GM21786 (cell line): ENCODE results near the gene C6orf132.
"Not testable (repeated sequence)": the region's sequence is repeated elsewhere in the genome, so short reads cannot be mapped to it uniquely, and the experiment has no call there.

Experiments used
- ATAC-seq: cut with Tn5 transposase; IDR thresholded peaks from one replicate; pipeline ENCODE4 v1.9.1; 2021; ENCODE audit not compliant: unreplicated experiment

Gene C6orf132, protein sequence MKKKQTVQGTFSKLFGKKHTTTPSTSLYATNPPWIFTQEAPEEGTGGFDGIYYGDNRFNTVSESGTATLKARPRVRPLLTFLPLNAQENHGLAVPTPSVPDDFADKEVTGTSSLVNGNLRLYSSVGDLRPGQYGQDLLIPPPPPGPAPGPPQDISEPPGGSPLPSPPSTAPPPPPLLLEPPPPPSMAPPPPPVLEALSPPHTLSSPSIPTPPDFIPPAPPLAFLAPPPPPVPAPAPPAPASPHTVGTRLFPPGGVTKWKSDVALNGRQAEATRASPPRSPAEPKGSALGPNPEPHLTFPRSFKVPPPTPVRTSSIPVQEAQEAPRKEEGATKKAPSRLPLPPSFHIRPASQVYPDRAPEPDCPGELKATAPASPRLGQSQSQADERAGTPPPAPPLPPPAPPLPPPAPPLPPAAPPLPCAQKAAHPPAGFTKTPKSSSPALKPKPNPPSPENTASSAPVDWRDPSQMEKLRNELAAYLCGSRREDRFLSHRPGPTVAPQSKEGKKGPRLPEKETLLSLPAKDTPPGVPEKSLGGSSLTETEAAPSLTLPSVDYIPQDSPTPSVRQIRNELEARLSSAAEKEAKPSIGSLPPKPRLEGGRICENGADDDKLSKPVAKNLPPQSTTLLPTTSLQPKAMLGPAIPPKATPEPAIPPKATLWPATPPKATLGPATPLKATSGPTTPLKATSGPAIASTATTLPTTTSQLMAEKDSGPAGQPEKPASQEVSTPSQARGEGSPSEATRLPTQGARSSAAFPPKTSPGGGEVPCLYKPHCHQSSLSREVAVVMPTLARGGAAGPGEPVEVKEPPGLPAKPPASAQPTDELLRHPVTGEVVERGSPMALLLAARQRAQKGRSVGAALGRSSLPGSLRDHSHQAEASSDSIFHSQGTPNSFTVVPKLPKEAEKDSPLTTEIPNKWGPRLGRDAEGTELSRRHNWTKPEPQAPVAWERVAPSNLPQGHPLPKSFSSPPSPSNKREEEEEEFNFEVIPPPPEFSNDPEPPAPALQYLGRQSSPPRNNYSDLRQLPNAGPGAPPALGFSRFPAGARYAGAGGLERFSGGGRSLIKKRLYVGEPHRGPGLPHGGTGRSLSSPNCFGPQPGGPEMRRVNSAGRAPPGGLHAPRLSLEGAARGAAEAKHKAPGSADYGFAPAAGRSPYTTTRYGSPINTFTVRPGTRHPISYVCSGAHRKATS

DNA sequence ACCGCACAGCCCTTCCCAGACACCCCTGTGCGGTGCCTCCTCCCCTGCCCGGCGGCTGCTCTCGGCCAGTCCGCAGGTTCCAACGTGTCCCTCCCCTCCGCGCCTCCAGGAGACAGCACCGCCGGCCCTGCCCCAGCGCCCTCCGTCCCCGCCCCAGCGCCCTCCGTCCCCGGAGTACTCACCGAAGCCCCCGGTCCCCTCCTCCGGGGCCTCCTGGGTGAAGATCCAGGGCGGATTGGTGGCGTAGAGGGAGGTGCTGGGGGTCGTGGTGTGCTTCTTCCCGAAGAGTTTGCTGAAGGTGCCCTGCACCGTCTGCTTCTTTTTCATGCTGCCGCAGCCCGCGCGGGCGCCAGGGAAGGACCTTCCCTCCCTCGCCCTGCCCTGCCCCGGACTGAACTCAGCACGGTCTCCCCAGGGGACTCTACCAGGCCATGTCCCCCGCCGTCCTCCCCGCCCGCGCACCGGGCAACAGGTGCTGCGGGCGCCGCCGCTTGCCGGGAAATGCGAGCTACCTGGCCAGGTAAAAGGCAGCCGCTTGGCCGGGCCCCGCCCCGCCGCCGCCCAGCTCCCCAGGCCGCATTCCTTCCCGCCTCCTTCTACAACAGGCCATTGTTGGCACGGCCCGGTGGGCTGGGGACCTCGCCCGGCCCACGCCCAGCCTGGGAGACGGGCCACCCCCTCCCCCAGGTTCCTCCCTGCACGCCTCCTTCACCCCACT lies at the start of gene C6orf132:
Gene C6orf132, minus strand, starts transcription at position 503 of the 718 bp plus-strand sequence. Its CDS starts 176 bp downstream, at position 327.
- no peak for ATAC-seq

DNA sequence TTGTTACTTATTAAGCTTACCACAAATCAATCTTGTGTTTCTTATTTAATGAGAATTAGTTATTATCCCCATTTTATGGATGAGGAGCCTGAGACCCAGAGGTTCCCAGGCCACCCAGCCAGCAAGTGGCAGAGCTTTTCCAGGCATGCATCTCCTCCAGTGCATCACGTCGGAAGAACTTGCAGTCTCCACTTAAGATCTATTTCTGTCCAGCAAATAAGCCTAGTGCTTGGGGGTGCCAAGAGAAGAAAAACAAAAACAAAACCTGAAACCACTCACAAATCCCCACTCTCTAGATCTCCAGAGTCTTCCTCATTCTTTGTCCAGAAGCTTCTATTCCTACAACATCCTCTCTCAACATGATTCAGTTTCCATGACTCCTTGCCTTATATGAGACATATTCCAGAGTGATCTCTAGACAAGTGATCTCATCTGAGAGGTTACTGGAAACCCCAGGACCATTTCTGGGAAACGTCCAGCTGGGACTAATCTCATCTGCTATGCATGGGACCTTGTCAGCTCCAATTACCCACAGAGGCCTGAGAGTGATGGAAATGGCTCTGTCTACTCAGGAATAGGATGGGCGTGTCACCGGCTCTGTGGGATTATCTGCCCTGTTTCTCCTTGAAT lies 48.2 kb upstream of the C6orf132 start:
- no peak for ATAC-seq

DNA sequence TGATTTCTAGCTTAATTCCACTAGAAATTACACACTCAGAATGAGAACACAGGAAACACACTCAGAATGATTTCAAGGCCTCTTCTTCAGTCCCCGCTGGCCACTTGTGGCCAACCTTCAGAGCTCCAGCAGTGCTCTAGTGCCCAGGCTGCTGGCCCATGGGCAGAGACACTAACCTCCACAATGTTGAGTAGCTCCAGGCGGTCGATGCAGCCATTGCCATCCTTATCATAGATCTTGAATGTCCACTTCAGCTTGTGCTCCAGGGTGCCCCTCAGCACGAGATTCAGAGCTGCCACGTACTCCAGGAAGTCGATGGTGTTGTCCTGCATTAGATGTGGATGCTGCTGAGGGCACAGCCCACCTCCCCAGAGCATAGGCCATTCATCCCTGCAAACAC lies 46.0 kb upstream of the C6orf132 start:
- ATAC-seq = no peak

GRCh38 chr6:42185597-42185996 lies 43.2 kb upstream of the C6orf132 start:
- ATAC-seq = no peak

DNA sequence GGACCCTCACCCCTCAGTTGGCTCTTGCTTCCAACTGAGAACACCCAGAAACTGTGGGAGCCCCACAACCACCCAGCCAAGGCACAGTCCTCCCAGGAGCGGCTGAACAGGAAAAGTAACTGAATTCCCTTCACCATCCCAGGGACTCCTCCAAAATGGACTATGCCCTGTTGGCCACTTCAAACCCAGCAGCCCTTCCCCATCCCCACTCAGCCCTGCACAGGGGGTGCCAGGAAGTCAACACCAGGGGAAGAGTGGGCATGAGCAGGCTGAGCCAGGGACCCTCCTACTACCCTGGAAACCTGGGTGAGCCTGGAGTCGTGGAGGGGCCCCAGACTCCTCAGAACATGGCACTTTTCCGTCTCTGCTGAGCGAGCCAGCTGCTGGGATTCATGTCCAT lies 42.1 kb upstream of the C6orf132 start:
- ATAC-seq = no peak

DNA sequence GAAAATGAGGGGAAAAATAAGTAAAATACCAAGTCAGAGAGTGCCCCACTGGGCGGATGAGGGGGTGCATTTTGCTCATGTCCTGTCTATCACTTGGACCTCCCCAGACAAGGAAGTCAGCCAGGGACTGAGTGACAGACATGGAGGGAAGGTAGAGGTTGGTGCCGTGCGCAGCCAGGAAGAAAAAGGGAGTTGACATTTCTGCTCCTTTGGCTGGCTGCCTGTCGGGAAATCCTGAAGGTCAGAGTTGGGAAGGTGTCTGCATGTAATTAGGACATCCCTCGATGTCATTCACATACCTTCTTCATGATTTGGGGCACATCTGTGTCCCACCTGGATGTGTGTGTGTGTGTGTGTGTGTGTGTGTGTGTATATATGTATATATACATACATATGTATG lies 39.7 kb upstream of the C6orf132 start:
- no peak for ATAC-seq

- ATAC-seq = no peak
These were observed 37.5 kb upstream of the C6orf132 start for GRCh38 chr6:42179945-42180313.

DNA sequence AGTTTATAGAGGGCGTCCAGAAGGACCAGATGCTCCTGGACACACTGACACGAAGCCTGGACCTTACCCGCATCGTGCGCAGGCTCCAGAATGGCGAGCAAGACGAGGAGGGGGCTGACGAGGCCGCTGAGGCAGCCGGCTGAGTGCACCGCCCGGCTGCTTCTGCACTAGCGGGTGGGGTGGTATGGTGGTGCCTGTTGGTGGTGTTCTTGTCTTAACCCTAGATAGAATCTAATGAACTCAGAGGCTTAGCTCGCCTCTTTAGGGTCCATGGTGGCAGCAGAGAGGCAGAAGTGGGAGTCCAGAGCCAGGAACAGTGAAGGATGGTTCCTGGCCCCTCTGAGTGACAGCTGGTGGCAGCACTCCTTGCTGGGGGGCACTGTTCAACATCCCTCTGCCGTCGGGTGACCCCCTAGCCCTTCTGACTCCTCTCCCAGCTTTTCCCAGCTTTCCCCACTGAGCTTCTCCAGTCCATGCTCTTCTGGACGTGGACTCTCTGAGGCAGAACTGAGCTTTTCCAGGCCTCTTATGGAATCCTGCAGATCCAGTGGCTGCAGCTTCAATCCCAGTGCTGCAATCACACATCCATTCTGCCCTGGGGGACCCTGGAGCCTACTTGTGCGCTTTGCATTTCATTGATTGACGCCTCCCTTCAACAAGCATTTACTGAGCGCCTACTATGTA lies 37.0 kb upstream of the C6orf132 start:
- ATAC-seq = no peak

- no peak for ATAC-seq
These were observed 35.3 kb upstream of the C6orf132 start for GRCh38 chr6:42177514-42178364.

- ATAC-seq = no peak
These were observed 34.6 kb upstream of the C6orf132 start for GRCh38 chr6:42176981-42177380.

- ATAC-seq = no peak
These were observed 33.4 kb upstream of the C6orf132 start for GRCh38 chr6:42175860-42176259.

DNA sequence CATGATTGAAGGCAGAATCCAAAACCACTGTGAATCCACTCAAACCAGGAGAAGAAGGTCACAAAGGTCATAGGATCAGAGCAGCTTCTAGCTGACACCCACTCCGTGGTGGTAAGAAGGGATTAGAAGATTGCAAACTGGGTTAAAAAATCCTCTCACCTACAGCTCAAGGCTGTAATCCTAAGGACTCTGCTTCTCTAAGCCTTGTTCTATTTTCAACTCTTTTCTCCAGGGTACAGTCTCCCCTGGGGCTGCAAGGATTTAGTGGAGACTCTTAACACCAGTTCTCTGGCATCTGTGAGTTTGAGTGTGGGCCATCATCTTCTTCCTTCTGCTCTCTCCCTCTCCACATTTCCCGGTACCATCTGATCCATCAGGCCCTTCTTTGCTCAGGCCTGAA lies 30.7 kb upstream of the C6orf132 start, which contains the start of gene GUCA1A:
Gene GUCA1A, plus strand, starts transcription at position 264 of the 400 bp plus-strand sequence. CDS start 250 bp downstream, outside the sequence.
- no peak for ATAC-seq

DNA sequence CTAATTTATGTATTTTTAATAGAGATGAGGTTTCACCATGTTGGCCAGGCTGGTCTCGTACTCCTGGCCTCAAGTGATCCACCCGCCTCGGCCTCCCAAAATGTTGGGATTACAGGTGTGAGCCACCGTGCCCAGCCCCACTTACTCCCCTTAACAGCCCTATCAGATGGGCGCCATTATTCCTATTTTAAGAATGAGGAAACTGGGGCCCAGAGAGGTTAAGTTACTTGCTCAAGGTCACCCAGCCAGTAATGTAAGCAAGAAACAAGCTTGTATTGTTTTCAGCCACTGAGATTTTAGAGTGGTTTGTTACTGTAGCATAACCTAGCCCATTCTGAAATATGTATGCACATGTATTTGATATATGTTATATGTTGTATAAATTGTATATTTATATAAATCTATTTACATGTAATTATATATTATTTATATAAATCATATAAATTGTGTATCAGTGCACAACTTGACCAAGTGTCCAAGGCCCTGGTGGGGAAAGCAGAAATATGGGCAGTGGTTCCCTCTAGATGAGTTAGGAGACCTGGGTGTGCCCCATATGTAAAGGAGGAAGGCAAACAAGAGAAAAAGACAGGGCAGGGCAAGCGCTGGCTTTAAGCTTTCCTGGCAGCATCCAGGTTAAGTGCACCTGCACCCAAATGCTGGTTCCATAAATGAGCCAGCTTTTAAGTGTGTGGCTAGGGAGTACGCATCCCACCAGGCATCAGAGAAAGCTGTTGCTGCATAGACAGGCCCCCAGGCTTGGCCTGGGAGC lies 29.6 kb upstream of the C6orf132 start:
- no peak for ATAC-seq

GRCh38 chr6:42169780-42170179 lies 27.4 kb upstream of the C6orf132 start:
- not testable (repeated sequence) for ATAC-seq

DNA sequence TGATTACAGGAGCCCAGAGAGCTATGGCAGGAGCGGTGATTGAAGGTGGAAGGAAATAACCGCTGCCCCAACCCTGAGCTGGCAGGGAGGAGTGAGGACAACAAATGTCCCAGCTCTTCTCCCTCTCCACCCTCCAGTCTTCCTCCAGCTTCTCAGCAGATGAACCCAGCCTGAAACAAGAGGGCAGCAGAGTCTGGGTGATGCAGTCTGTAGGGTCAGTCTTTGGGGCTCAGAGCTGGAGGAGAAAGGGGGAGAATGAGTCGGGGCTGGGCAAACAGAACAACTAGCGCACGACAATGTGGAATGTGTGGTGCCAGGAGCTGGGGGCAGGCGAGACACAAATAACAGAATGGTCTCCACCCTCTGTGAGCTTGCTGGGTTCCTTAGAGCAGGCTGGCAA lies 26.2 kb upstream of the C6orf132 start:
- no peak for ATAC-seq

DNA sequence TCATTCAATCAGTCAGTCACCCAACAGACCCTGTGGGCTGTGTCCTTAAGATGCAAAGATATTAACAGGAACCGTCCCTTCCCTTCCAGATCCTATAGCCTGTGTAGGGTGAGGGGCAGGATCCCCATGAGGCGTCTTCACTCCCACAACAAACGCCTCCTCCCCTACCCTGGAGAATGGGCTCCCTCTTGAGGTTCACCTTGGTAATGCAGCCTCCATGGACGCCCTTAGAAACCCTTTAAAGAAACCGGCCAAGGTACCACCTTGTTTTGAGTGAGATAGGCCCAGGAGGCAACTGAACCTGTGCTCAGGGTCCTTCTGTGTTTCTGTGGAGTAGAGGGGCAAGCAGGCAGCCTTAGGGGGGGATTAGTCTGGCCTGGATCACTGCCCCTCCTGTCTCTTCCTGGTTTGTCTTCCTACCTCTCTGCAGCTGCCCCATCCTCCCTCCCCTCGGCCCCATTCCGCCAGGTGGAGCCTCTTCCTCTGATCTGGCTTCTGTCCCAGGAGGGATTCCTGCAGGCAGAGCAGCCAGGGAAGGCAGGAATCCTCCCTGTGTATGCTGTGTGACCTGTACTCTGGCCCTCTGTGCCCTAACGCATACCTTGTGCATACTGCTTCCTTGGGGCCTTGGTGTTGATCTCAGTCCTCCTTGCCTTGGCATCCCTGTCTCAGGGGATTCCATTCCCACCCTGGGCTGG lies 24.2 kb upstream of the C6orf132 start:
- no peak for ATAC-seq

DNA sequence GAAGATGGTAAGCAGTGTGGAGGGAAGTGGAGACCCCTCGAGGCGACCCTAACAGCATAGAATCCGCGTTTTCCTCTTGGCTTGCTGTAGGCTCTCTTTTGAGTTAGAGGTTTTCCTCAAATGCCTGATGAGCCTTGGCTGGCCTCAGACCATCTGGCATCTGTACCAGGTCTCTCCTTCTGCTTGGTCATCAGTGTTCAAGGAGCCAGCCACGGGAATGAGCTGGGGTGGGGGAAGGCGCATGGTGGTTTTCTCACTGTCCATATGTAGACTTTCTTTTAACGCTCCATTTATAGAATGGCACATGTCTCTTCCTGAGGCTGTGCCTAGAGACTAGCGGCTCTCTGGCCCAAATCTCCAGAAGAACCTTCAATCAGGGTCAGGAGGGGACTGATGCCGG lies 22.6 kb upstream of the C6orf132 start:
- no peak for ATAC-seq
